Activated CD4-positive, alpha-beta T cell treated with anti-CD3 and anti-CD28 coated beads for 36 hours (primary cell): ENCODE data around the gene GFPT2. TPM values are rescaled to one million over a fixed set of nuclear protein-coding genes. Genes with fewer than 3 reads are reported as not detected.
"Not testable (repeated sequence)": the region's sequence is repeated elsewhere in the genome, so short reads cannot be mapped to it uniquely, and the experiment has no call there.

ENCODE experiments used
- ATAC-seq: fragments of 200-7000 bp; cut with Tn5 transposase; one replicate; pipeline ENCODE4 v1.10.0; 2021; ENCODE audit warnings: mild to moderate bottlenecking, moderate library complexity
- CTCF ChIA-PET: fragments of 350-600 bp; sonication (Branson Sonifier 250); formaldehyde crosslinking; loops from one replicate; lab custom pipeline; 2021; ENCODE audit warnings: antibody characterized with exemption; lab: Charles Lee
- POLR2A ChIA-PET: fragments of 350-600 bp; sonication (Branson Sonifier 250); formaldehyde crosslinking; loops from one replicate; lab custom pipeline; 2021; ENCODE audit warnings: antibody characterized with exemption, inconsistent platforms; lab: Charles Lee
- DNase-seq: peaks from one replicate; pipeline ENCODE4 v3.0.0-alpha.2; 2020
- H3K27ac Mint-ChIP-seq: one replicate; pipeline ENCODE4 v1.8.0; 2021; ENCODE audit warnings: mixed read lengths
- H3K27me3 Mint-ChIP-seq: one replicate; pipeline ENCODE4 v1.8.0; 2021; ENCODE audit warnings: mixed read lengths
- H3K36me3 Mint-ChIP-seq: one replicate; pipeline ENCODE4 v1.8.0; 2021; ENCODE audit warnings: low read depth, mixed read lengths
- H3K4me1 Mint-ChIP-seq: one replicate; pipeline ENCODE4 v1.8.0; 2021; ENCODE audit warnings: mixed read lengths
- H3K4me3 Mint-ChIP-seq: one replicate; pipeline ENCODE4 v1.8.0; 2021; ENCODE audit warnings: mild to moderate bottlenecking, moderate library complexity, mixed read lengths
- H3K9me3 Mint-ChIP-seq: one replicate; pipeline ENCODE4 v1.8.0; 2021; ENCODE audit warnings: low read depth, mixed read lengths
- intact Hi-C, 2 experiments: fragments of 100-400 bp; cut with DNase I in 1 of 2; cut with micrococcal nuclease in 1 of 2; formaldehyde crosslinking; loops; one replicate each; pipeline versions ENCODE4 v1.14.2 to v1.15.1; 2022 to 2024; cut with DNase I, micrococcal nuclease
- total RNA-seq, 2 experiments: library from RNA; stranded (reverse); gene quantifications; one replicate each; pipeline ENCODE4 v1.2.3, GENCODE V29; 2021

GFPT2 gene
- total RNA-seq, 2 experiments from 2014 or later, result 0.16 TPM

DNA sequence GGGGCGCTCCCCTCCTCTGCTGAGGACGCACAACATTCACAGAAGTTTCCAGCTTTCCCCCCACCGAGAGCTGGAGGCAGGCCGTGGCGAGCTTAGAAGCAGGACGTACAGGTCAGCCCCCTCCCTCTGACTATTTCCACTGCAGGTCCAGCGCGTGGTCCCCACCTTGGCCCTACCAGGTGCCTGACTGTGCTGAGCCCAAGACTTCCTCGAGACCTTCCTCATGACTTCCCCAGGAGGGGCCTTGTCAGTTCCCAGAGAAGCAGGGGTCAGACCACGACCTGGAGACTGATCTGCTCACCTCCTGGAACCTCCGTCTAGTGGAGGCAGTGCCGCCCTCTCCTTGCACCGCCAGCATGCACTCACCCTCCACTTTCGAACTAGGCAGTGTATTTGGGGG lies 54.1 kb downstream of the GFPT2 start:
- POLR2A ChIA-PET, H3K27me3 Mint-ChIP-seq: not testable (repeated sequence)

DNA sequence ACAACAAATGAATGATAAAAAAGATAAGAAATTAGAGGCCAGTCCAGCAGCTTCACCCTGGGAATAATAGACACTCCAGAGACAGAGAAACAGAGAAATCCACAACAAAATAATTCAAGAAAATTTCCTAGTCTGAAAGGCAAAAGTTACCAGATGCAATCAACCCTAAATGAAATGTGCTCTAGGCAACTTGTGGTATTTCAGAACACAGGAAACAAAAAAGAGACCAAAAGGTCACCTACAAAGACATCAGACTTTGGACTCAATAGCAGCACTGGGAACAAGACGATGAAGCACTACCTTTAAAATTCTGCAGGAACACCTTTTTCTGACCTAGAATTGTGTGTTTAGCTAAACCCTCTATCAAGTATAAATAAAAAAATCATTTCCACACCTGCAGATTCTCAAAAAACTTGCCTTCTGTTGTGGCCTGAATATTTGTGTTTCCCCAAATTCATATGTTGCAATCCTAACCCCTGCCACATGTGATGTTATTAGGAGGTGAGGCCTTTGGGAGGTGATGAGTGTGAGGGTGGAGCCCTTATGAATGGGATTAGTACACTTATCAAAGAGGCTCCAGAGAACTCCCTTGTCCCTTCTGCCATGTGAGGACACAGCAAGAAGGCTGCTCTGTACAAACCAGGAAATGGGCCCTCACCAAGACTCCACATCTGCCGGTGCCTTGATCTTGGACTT lies 55.4 kb downstream of the GFPT2 start:
- intact Hi-C loops, result loop anchor here in 1 of 2 experiments (10.0 kb wide), 1 partner anchor 867 kb away; no protein-coding TSS in a partner anchor
- H3K4me1 Mint-ChIP-seq, result peaks cover 9% of the 10 kb centered on the region
- no peak overlapping the region for H3K27ac Mint-ChIP-seq
- no peaks in the 10 kb centered on the region for H3K27me3 Mint-ChIP-seq
- ATAC-seq, result no peak
- ChIA-PET POLR2A (no interaction called here), CTCF (no interaction called here)
- no peak overlapping the region for H3K4me3 Mint-ChIP-seq
- no peaks in the 10 kb centered on the region for H3K9me3 Mint-ChIP-seq
- DNase-seq, result no peak
- H3K36me3 Mint-ChIP-seq, result peaks cover 3% of the 10 kb centered on the region

More for the DNA sequence above, 54.1 kb downstream of the GFPT2 start:
- H3K4me1 Mint-ChIP-seq, H3K36me3 Mint-ChIP-seq, H3K9me3 Mint-ChIP-seq, ATAC-seq, CTCF ChIA-PET, DNase-seq, H3K27ac Mint-ChIP-seq, H3K4me3 Mint-ChIP-seq: not testable (repeated sequence)
- intact Hi-C loops, result loop anchor here in 1 of 2 experiments (10.0 kb wide), 1 partner anchor 866 kb away; no protein-coding TSS in a partner anchor

DNA sequence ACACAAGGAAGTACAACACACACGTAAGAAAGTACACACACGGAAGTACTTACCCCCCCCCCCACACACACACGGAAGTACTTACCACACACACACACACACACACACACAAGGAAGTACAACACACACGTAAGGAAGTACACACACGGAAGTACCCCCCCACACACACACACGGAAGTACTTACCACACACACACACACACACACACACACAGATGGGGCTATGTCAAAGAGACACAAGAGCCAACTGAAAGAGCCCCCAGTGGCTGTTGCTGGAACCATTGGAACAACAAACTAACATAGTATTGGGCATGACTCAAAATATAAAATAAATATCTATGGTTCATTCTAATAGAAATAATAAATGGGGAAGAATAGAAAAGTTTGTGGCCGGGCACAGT lies 56.4 kb downstream of the GFPT2 start:
- Mint-ChIP-seq H3K4me1 (peaks cover 12% of the 10 kb centered on the region), H3K27ac (no peak overlapping the region), H3K27me3 (no peaks in the 10 kb centered on the region), H3K9me3 (no peaks in the 10 kb centered on the region), H3K36me3 (peaks cover 3% of the 10 kb centered on the region), H3K4me3 (no peak overlapping the region)
- ChIA-PET CTCF (interaction anchor here (4.3 kb wide), 1 partner anchor 19 kb away, joined by 59 read pairs; no protein-coding TSS in a partner anchor), POLR2A (no interaction called here)
- intact Hi-C loops, result loop anchor here in 1 of 2 experiments (10.0 kb wide), 1 partner anchor 868 kb away; no protein-coding TSS in a partner anchor
- DNase-seq (no peak), ATAC-seq (no peak)

DNA sequence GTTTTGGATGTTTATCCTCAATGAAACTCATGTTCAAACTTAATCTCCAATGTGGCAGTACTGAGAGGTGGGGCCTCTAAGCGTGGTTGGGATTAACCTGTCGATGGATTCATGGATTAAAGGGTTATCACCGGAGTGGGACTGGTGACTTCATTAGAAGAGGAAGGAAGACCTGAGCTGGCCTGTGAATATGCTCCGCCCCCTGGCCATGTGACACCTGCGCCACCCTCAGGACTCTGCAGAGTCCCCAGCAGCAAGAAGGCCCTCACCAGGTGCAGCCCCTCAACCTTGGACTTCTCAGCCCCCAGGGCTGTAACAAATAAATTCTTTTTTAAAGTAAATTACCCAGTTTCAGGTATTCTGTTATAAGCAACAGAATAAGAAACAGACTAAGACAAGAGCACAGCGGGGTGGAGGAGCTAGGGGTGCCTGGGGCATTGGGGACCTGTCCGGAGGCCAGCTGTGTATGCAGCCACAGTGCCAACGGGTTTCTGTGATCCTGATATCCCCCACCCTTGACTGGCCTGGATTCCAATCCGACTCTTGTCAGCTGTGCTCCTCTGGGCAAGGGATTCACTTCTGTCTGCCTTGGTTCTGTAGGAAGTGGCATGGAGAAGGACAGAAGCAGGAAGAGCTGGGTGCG lies 58.1 kb downstream of the GFPT2 start:
- Mint-ChIP-seq H3K9me3 (no peaks in the 10 kb centered on the region), H3K36me3 (peaks cover 3% of the 10 kb centered on the region), H3K4me3 (no peak overlapping the region), H3K27me3 (no peaks in the 10 kb centered on the region), H3K4me1 (peaks cover 22% of the 10 kb centered on the region), H3K27ac (no peak overlapping the region)
- POLR2A ChIA-PET, result no interaction called here
- ATAC-seq, result no peak
- intact Hi-C loops, result loop anchor here in 1 of 2 experiments (5.0 to 10.0 kb wide), 4 partner anchors 388 to 870 kb away; partner anchors contain the start of genes MGAT4B, TBC1D9B and ZFP62
- no peak for DNase-seq
- CTCF ChIA-PET, result interaction anchor here (0.6 to 4.3 kb wide), 6 partner anchors 9 to 374 kb away, joined by 3 to 59 read pairs (median 4); no protein-coding TSS in a partner anchor

DNA sequence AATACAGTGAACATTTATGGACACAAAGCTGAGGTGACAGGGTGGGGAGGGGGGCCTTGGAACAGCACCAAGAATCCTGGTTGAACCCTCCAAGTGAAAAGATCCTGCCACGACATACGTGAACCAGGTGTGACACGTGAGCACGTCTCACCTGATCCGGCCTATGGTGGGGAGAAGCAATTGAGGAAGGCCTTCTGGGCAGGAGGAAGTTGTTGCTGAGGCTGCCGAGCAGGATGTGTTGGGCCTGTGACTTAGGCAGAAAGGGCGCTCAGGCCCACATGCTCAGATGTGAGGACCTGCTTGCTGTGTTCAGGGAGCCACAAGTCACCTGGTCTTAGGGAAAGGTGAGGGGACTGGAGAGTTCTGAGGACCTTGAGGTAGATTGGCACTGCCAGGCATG lies 58.7 kb downstream of the GFPT2 start:
- DNase-seq (no peak), ATAC-seq (no peak)
- H3K27me3 Mint-ChIP-seq, result no peaks in the 10 kb centered on the region
- ChIA-PET CTCF (interaction anchor here (0.6 to 4.3 kb wide), 6 partner anchors 9 to 375 kb away, joined by 3 to 59 read pairs (median 4); no protein-coding TSS in a partner anchor), POLR2A (no interaction called here)
- intact Hi-C loops, result loop anchor here in 1 of 2 experiments (5.0 to 10.0 kb wide), 4 partner anchors 387 to 870 kb away; partner anchors contain the start of genes MGAT4B, TBC1D9B and ZFP62
- no peak overlapping the region for H3K27ac Mint-ChIP-seq
- H3K9me3 Mint-ChIP-seq, result no peaks in the 10 kb centered on the region
- H3K36me3 Mint-ChIP-seq, result peaks cover 3% of the 10 kb centered on the region
- H3K4me3 Mint-ChIP-seq, result no peak overlapping the region
- peaks cover 27% of the 10 kb centered on the region for H3K4me1 Mint-ChIP-seq

DNA sequence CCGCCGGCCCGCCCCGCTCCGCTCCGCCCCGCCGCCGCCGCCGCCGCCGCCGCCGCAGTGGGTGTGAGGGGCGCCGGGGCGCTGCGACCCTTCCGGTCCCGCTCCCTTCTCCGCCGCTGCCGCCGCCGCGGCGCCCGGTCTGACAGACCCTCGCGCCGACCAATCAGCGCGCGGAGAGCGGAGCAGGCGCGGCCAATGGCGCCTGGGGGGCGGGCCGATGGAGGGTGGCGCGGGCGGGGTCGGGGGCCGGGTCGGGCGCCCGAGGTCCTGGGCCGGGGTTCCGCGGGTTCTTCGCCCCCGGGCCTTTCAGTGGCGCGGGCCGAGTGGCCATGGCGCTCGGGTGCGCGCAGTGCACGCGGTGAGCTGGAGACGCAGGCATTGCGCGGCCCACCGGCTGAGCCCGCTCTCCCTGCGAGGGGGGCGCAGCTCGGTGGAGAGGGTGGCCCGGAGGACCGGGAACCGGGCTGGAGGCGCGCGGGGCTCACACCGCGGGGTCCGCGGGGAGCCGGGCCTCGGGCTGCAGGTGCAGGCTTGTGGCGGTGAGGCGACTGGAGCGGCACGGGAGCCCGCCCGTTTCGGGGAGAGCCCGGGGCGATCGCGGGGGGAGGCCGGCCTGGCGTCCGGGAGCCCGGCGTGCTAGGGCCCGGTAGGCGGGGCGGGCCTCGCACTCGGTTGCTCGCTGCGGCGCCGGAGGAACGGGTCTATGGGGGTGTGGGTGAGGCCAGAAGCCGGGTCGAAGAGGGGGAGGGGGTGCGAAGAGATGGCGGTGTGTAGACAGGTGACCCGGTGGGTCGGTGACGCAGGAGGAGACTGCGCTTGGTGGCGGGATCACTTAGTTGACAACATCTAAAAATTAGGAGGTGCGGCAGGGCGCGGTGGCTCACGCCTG lies 60.9 kb downstream of the GFPT2 start, which contains the start of gene MAPK9:
MAPK9 (minus strand) TSS at position 141 of the 889 bp plus-strand sequence. CDS start 11,522 bp downstream, outside the sequence.
- Mint-ChIP-seq H3K27ac (peak within 1 kb of the TSS; percentile 93), H3K27me3 (no peaks in the 10 kb centered on the region), H3K4me3 (peak within 1 kb of the TSS; percentile 91), H3K9me3 (no peaks in the 10 kb centered on the region), H3K36me3 (peaks cover 7% of the 10 kb centered on the region), H3K4me1 (peaks cover 37% of the 10 kb centered on the region)
- ChIA-PET CTCF (interaction anchor here (0.6 to 4.3 kb wide), 13 partner anchors 13 to 386 kb away, joined by 3 to 59 read pairs (median 6); no protein-coding TSS in a partner anchor), POLR2A (no interaction called here)
- DNase-seq (peak; percentile 91), ATAC-seq (peak; percentile 85)
- intact Hi-C loops, result loop anchor here (1.0 to 10.0 kb wide), 13 partner anchors 61 to 969 kb away; partner anchors contain the start of genes CNOT6 (in 1 of the 2), GFPT2 (in 1 of the 2), HNRNPH1 (in 1 of the 2) and MAML1 (in 1 of the 2)

DNA sequence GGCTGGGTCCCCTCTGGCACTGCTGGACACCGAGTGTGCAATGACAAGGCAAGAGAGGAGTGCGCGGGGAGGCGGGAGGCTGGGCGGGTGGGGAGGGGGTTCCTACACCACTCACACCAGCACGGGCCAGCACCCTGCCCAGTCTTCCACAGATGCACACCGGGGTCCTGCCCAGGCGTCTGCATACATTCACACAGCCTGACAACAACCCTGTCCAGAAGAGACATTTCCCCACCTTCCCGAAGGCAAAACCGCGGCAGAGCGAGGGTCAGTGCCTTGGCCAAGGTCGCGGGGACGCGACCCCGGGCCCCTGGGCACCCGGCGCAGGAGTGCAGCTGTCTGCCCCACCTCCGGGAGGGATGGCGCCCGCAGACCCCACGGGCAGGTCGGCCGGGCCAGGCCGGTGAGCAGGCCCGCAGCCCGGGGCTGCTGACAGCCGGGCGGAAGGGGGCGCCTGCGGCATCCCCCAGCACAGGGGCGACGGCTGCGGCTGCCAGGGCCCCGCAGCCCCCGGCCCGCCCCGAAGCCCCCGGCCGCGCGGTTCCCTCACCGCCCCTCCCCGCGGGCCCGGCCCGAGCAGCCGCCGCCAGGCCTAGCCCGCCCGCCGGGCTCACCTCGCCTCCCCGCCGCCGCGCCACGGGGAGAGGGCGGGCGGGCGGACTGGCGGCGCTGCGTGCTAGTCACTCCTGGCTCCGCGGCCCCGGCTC lies 61.7 kb downstream of the GFPT2 start:
- intact Hi-C loops, result loop anchor here in 1 of 2 experiments (5.0 to 10.0 kb wide), 4 partner anchors 384 to 873 kb away; partner anchors contain the start of genes MGAT4B, TBC1D9B and ZFP62
- H3K27ac Mint-ChIP-seq, result peak overlapping the region; percentile 64

DNA sequence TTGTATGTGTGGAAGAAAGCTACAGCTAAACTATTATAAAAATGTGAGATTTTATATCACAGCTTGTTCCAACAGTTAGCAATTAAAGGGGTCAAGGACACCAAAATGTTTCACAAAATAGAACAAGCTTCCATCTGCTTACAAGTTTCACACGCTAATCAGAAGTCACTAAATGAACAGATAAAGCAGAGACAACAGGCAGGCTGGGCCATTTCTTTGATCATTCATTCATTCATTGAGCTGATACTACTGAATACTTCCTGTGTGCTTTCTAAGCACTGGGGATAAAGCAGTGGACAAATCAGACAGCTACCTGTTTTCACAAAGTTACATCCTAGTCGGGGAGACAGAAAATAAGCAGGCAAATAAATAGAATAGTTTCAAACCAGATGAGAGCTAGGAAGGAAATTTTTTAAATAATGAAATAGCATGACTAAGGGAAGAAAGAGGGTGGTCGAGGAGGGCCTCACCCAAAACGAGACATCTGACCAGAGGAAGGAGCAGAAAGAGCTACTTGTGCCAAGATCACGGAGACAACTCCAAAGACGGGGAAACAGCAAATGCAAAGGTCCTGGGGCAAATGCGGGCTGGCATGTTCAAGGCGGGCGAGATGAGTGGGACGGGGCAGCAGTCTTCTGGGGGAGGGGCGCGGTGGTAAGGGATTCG lies 62.4 kb downstream of the GFPT2 start:
- Mint-ChIP-seq H3K4me1 (peaks cover 37% of the 10 kb centered on the region), H3K27ac (peak overlapping the region; percentile 64), H3K9me3 (no peaks in the 10 kb centered on the region), H3K4me3 (peak overlapping the region; percentile 80), H3K27me3 (no peaks in the 10 kb centered on the region), H3K36me3 (peaks cover 17% of the 10 kb centered on the region)
- intact Hi-C loops, result loop anchor here in 1 of 2 experiments (5.0 to 10.0 kb wide), 4 partner anchors 383 to 874 kb away; partner anchors contain the start of genes MGAT4B, TBC1D9B and ZFP62
- ATAC-seq, result no peak
- CTCF ChIA-PET, result interaction anchor here (0.5 to 1.9 kb wide), 5 partner anchors 13 to 916 kb away, joined by 3 to 8 read pairs (median 5); no protein-coding TSS in a partner anchor
- no peak for DNase-seq
- POLR2A ChIA-PET, result no interaction called here

More for the DNA sequence above, 61.7 kb downstream of the GFPT2 start:
- DNase-seq (peak; percentile 53), ATAC-seq (peak; percentile 30)
- Mint-ChIP-seq H3K27me3 (no peaks in the 10 kb centered on the region), H3K9me3 (no peaks in the 10 kb centered on the region), H3K4me3 (peak overlapping the region; percentile 91), H3K4me1 (peaks cover 37% of the 10 kb centered on the region), H3K36me3 (peaks cover 15% of the 10 kb centered on the region)
- POLR2A ChIA-PET, result no interaction called here
- CTCF ChIA-PET, result interaction anchor here (1.1 to 1.9 kb wide), 2 partner anchors 25 to 37 kb away, joined by 5 to 8 read pairs; no protein-coding TSS in a partner anchor

DNA sequence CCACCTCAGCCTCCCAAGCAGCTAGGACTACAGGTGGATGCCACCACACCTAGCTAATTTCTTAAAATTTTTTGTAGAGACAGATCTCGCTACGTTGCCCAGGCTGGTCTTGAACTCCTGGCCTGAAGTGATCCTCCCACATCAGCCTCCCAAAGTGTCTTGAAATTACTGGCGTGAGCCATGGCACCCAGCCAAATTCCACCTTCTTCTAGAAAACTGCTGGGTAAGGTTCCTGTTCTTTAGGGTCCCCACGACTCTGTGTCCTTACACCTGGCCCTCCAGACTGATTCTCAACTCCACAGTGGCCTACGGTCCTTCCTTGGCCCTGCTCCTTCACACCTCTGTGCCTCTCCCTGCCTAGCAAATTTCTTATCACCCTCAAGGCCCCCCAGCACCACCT lies 63.2 kb downstream of the GFPT2 start:
- DNase-seq (no peak), ATAC-seq (no peak)
- H3K4me3 Mint-ChIP-seq, result no peak overlapping the region
- peaks cover 23% of the 10 kb centered on the region for H3K36me3 Mint-ChIP-seq
- no peaks in the 10 kb centered on the region for H3K27me3 Mint-ChIP-seq
- H3K27ac Mint-ChIP-seq, result no peak overlapping the region
- CTCF ChIA-PET, result interaction anchor here (0.5 to 1.9 kb wide), 3 partner anchors 26 to 917 kb away, joined by 3 to 8 read pairs (median 6); no protein-coding TSS in a partner anchor
- H3K9me3 Mint-ChIP-seq, result no peaks in the 10 kb centered on the region
- peaks cover 40% of the 10 kb centered on the region for H3K4me1 Mint-ChIP-seq
- intact Hi-C loops, result loop anchor here in 1 of 2 experiments (5.0 to 10.0 kb wide), 4 partner anchors 383 to 875 kb away; partner anchors contain the start of genes MGAT4B, TBC1D9B and ZFP62
- POLR2A ChIA-PET, result no interaction called here
